Renal cortex interstitium (tissue), 11 donors: ENCODE measurements around the gene MVP. TPM values are rescaled to one million over a fixed set of nuclear protein-coding genes. Genes with fewer than 3 reads are reported as not detected.
A peak's percentile ranks its signal among the peaks of the same experiment; 100 is the strongest.
"Not testable (repeated sequence)": the region's sequence is repeated elsewhere in the genome, so short reads cannot be mapped to it uniquely, and the experiment has no call there.

Experiments
- DNase-seq, 11 donors: peaks; one replicate each; pipeline ENCODE4 v3.0.0-alpha.2; 2013; ENCODE audit warnings: low read depth in 9 of 11, low spot score in 4 of 11; ENCODE audit errors: extremely low read depth in 1 of 11
- polyA plus RNA-seq, 3 donors: library from polyadenylated mRNA; unstranded; fragments of 120-200 nt; gene quantifications; one replicate each; pipeline ENCODE4 v1.2.1, GENCODE V29; 2013; ENCODE audit not compliant: insufficient read length in 3 of 3

MVP gene
- polyA plus RNA-seq, 3 donors, result 13.6 to 29.9 (median 14.0) TPM

DNA sequence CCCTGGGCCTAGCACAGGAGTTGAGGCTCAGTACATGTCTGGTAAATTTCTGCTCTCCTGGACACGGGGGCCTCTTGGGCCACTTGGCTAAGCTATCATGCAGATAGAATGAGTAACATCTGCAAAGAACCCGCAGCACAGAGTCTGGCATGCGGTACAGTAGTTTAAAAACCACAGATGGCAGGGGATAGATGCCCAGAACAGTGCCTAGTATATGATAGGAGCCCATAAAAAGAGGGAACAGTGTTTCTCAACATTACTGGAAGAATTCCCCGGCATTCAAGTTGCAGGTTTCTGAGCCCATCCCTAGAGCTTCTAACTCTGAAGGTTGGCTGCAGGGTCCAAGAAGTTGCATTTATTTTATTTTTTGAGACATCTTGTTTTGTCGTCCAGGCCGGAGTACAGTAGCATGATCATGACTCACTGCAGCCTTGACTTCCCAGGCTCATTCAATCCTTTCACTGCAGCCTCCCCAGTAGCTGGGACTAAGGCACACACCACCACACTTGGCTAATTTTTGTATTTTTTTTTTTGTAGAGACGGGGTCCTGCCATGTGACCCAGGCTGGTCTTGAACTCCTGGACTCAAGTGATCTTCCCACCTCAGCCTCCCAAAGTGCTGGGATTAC is 37.0 kb downstream of the MVP start:
- DNase-seq, result no peak

DNA sequence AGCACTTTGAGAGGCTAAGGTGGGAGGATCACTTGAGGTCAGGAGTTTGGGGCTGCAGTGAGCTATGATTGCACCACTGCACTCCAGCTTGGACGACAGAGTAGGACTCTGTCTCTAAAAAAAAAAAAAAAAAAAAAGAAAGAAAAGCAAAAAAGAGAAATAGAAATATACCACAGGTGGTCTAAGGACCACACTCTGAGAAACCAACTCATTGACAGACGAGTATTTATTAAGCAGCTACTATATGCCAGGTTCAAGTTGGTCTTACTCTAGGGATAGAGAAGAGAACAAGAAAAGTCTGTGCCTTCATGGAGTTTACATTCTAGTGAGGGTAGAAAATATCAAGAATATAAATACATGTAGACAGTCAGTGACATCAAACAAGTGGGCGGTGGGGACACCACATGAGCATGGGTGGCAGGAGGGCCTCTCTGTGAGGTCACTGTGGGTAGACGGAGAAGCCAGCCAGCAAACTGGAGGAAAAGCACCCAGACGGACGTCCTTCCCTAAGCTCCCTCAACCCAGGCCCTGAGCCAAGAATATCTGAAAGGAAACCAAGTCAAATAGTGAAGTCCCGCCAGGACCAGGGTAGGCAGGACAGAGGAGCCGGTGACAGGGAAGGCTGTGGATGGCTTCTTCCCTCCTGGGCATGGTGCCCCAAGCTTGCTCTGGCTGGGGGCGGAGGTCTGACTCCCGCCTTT is 38.0 kb downstream of the MVP start:
- no peak for DNase-seq

DNA sequence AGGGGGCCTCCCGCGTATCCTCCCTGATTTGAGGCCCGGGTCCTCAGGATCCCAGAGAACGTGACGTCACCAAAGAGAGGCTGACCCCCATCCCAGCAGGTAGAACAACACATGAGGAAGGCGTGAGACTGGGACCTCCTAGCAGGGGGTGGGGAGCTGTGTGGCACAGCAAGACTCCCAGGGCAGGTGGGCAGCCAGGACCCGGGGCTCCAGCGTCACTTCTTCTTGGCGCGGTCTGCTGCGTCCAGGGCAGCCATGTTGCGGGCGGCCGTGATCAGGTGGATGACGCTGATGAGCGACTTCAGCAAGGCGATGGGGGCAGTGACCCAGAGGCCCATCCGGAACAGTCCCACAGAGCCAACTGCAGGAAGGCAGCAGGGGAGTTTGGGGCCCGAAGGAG is 38.7 kb downstream of the MVP start:
- DNase-seq, result no peak

DNA sequence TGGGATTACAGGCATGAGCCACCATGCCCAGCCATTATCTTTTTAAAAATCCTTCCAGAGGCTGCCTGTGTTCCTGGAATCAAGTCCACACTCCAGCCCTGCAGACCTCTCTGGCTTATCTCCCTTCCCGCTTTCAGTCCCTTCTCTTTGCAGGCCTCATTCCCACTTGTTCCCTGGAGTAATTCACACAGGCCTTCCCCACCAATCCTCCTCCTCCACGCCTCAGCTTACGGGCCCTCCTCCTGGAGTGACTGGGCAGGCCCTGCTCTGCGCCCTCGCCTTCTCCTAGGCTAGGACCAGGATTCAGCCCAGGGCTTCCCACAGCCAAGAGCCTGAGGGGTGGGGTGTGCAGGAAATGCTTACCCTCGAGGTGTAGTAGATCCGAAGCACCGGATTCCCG is 40.0 kb downstream of the MVP start:
- DNase-seq, result no peak

DNA sequence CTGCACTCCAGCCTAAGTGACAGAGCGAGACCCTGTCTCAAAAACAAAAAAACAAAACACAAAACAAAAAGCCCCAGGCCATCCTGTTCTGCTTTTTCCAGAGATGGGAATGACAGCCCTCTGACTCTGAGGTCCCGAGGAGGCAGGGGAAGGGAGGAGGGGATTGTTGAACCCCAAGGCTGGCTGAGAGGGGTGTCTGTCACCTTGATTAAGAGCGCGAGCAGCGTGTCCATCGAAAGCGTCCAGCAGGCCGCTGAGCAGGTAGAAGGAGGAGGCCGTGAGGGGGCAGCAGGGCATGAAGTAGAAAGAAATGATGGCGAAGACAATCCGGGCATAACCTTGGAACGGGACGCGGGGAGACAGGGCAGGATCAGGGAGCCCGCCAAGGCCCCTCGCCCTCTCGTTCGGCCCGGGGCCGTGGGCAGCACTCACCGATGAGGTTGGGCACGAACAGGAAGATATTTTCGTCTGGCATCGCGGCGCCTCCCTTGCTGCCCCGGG is 42.2 kb downstream of the MVP start:
- peak in 2 of 11 donors; percentile 18 to 20 for DNase-seq

DNA sequence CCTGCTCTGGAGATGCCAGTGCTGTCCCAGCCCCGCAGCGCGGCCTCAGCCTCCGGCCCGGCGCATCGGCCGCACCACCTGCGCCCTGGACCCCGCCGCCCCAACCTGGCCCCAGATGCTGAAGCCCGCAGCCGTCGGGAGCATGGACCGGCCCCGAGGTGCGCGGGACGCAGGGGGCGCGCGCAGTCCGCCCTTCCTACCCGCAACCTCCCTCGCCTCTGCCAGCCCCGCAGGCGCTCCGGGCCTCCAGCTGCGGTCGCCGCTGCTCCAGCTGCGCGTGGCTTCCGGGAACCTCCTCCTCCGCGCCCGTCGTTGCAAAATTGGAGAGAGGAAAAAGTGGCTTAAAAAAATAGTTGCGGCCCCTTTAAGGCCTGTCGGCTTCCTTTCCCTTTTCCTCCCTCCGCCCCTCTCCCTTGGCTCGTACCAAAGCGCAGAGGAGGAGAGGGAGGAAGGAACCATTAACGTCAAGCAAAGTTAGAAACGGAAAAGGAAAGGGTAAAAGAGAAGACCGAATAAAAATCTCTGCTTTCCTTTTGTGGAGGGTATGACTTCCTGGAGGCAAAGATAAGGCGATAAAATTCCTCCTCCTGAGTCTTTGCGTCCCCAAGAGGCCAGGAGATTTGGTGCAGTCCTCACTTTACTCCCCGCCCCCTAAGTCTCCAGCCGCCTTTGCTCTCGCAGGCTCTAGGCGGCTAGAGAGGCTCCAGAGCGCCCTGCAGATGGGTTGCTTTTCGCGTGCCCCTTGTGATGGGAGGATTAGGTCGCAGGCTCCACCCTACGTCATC is 42.8 kb downstream of the MVP start, which contains the start of gene CDIPT:
Gene CDIPT (minus strand): TSS at position 343 of the 785 bp plus-strand sequence. CDS start 369 bp downstream, outside the sequence.
- peak; percentile 91 to 98 (median 95) for DNase-seq

DNA sequence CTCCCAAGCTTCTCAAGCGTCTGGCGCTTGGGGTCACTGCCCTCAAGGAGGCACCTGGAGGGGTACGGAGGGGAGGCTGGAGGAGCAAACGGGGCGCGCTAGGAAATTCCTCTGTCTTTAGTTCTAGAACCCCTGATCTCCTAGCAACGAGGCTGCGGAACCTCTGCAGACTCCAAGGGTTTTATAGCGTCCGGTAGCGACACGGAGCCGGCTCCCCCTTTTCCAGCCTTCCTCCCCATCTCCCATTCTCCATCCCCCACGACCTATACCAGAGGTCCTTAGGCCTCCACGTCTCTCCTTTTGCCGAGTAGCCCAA is 43.4 kb downstream of the MVP start:
- no peak for DNase-seq

DNA sequence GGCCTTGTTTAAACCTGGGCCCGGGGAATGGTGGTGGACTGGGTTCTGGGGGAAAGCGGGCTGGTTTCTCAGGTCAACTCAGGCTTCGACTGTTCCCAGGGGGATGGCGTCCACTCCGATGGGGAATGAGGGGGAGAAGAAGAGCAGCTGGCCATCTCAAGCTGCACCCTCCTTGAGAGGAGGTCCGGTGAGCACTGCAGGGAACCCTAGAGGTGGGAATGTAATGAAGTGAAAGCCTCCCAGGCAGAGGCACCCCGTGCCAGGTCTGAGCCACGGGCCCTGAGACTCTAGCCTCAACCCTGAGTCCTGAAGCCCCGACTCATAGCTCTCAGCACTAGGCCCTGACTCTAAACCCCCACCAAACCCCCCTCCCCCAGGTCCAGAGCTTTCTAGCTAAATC is 43.9 kb downstream of the MVP start:
- no peak for DNase-seq

DNA sequence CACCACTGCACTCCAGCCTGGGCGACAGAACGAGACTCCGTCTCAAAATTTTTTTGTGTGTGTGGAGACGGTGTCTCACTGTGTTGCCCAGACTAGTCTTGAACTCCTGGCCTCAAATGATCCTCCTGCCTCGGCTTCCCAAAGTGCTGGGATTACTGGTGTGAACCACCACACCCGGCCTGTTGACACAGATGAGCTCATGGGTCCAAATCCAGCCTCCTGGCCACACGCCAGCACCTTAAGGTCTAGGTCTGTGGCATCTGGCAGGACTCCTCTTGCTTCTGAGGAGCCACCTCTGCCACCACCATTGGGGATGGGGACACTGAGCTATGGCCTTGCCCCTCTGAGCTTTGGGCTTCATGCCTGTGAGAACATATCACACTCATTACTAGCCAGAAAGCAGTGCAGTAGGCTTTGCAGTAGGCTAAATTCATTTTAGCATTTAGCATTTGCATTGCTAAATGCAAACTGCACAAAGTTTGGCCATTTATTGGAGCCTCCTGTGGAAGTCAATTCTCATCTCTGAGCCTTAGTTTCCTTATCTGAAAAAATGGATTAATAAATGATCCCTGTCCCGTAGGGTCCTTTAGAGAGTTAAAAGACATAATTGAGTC is 48.2 kb downstream of the MVP start:
- DNase-seq, result no peak

DNA sequence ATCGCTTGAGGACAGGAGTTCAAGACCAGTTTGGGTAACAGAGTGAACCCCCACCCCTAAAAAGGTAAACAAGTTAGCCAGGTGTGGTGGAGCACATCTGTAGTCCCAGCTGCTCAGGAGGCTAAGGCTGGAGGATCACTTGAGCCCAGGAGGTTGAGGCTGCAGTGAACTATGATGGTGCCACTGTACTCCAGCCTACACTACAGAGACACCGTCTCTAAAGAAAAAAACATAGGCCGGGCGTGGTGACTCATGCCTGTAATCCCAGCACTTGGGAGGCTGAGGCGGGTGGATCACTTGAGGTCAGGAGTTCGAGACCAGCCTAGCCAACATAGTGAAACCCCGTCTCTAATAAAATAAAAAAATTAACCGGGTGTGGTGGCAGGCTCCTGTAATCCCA is 48.8 kb downstream of the MVP start:
- not testable (repeated sequence) for DNase-seq

DNA sequence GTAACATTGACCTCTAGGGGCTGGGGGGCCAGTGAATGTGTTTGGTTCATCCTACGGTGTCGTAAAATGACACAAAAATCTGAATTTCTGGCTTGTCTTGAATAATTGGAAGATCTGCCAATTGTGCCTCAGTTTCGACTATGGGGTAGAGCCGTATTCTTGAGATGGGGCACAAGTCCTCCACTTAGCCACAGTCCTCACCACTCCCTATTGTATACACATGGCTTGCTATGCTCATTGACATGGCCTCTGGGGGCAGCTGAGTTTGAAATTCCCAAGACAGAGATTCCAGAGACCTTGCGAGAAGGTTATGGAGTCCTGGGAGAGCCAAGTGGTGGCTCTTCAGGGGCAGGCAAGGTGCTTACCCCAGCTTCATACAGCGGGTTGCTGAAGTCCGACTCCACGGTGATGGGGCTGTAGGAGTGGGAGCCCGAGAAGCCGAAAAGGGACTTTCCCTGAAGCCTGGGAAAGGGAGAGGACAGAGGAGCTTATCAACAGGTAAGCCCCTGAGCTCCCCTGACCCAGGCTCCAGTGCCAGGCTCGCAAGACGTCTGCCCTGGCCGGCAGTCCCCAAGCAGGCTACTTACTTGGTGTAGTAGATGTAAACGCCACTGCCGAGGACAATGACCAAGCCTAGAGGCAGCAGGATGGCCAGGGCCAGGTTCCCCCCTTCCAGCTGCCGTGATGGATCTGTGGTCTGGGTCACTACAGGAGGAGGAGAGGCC is 51.7 kb downstream of the MVP start:
- DNase-seq, result no peak

DNA sequence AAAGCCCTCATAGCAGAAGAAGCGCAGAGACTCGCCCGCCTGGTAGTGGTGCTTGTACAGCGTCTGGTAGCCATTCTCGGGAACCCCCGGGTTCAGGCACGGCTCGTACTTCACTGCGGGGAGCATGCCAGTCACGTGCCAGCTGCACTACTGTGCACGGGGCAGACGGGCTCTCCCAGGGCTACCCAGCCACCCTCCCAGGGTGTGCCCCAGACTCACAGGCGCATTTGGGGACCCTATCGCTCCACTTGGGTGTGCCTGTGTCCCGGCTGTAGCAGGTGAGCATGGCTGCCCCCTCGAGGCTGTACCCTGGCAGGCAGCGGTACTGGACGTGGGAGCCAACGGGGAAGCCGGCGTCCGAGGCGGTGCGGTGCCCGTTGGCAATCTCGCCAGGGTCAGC is 53.1 kb downstream of the MVP start:
- no peak for DNase-seq

DNA sequence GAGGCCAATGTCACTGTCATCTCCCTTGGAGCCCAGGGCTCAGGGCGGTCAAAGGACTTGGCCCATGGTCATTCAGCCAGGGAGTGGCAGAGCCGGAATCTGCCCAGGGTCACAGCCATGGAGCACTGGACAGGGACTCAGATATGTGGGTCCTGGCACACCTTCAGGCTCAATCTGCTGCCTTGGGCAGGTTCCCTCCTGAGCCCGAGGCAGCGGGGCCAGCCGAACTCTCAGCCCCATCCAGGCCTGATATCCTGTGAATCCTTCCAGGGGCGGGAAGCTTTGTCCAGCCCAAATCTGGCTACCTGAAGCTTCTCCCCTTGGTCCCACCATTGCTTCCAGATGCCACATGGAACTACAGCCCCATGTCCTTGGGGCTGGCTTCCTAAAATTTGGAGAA is 54.9 kb downstream of the MVP start:
- no peak for DNase-seq

DNA sequence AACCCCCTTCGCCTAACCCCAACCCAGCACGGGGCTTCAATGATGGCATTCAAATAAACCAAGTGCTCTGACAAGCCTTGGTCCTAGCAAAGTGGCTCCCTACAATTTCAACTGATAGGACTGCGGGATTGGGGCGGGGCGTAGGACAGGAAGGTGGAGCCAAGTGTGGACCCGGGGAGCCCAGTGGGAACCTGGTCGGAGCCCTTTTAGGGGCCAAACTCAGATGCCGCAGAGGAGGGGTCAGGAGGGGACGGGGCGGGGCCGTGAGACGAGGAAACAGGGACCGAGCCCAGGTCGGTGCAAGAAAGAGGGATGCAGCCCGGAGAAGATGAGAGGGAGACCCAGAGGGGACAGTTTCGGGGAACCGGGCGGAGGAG is 55.9 kb downstream of the MVP start:
- DNase-seq, result no peak

DNA sequence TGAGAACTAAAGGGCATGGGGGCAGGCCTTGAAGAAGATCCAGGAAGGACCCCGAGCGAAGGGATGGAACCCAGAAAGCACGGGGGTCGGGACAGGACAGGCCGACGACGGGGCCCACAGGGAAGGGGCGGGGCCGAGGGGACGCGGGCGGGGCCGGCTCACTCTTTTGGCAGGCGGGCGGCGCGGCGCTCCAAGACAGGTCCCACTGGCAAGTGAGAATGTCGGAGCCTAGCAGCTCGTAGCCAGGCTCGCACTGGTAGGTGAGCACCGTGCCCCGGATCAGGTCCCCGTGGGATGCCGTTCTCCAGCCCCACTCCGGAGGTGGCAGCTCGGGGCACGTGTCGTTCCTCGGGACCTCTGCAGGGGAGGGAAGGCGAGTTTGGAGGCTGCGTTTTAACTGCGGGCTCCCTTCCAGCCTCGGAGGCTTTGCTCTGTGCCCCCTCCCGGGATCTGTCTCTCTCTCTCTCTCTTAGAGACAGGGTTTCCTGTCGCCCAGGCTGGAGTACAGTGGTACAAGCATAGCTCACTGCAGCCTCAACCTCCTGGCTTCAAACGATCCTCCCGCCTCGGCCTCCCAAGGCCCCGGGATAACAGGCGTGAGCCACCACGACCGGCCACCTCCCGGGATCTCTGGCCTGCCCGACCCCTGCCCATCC is 56.5 kb downstream of the MVP start:
- DNase-seq, result no peak

DNA sequence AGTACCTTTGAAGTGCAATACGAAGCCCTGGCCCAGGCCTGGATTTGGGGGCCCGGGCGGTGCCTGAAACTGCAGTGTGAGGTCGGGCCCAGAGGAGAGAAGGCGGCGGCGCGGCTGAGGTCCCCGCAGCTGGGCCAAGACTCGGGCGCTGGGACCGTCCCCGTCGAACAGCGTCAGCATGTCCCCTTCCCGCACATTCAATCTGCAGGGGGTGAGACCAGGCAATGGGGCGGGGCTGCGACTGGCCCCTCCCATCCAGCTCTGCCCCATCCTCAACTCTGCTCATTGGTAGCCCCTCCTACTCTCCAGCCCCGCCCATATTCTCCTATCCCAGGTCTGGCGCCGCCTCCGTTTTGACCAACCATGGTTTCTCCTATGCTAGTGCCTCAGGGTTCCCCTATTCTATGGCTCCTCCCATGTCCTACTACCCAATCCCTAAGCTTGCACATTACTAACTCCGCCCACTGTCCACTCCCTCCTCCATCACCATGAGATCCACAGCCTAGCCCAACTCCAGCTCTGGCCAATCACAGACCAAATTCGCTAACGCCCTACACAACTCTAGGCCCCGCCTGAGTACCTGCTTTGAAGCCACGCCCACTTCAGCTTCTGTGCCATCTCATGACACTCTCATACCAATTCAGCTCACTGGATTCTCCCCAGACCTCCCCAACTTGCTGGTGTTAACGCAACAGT is 57.2 kb downstream of the MVP start:
- peak in 2 of 11 donors; percentile 7 for DNase-seq

DNA sequence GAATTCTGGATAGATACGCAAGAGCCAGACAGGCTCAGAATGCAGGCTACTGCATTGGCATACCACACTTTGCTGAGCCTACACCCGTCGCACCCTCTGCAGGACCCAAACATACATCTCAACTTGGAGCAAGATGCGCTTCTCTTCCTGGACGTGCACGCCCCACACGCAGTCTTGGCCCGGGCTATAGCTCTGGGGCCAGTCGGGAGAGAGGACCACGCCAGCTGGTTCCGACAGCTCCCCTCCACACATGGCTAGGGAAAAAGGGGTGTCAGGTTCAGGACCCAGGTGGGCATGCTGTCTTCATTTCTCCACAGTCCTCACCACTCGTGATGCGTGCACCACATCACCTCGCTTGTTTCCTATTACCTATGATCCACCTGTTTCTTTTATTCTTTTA is 57.9 kb downstream of the MVP start:
- no peak for DNase-seq

DNA sequence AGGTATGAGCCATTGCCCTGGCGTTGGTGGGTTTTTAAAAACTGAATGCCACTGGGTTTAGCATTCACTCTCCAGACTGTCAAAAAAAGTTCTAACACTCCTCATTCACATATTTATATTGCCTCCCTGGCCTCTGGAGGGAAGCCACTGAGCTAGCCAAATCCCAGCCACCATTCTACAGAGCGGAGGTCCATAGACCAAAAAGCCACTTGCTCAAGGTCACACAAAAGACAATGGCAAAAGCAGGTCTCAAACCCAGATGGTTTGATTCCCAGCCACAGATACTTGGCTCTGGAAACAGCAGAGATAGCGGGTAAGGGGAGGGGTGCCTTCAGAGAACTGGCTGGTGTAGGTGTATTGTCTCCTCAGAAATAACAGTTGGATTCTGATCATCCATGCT is 60.8 kb downstream of the MVP start:
- DNase-seq, result no peak
